ENCODE data around the gene BRINP1.

DNA sequence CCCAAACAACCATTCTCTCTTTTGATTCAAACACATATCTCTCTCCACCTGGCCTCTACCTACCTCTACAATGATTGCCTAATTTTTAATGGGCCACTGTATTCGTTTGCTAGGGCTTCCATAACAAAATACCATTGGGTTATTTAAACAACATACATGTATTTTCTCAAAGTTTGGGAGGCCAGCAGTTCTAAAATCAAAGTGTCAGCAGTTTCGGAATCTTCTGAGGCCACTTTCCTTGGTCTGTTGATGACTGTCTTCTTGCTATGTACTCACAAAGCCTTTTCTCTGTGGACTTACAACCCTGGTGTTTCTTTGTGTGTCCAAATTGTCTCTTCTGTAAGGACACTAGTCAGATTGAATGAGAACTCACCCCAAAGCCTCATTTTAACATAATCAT is 214.7 kb downstream of the BRINP1 start:
- TF ChIP-seq EP300 (IDR thresholded peaks at IDR 0.05), result no peak
- TF ChIP-seq, protein P1, sequence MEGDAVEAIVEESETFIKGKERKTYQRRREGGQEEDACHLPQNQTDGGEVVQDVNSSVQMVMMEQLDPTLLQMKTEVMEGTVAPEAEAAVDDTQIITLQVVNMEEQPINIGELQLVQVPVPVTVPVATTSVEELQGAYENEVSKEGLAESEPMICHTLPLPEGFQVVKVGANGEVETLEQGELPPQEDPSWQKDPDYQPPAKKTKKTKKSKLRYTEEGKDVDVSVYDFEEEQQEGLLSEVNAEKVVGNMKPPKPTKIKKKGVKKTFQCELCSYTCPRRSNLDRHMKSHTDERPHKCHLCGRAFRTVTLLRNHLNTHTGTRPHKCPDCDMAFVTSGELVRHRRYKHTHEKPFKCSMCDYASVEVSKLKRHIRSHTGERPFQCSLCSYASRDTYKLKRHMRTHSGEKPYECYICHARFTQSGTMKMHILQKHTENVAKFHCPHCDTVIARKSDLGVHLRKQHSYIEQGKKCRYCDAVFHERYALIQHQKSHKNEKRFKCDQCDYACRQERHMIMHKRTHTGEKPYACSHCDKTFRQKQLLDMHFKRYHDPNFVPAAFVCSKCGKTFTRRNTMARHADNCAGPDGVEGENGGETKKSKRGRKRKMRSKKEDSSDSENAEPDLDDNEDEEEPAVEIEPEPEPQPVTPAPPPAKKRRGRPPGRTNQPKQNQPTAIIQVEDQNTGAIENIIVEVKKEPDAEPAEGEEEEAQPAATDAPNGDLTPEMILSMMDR (IDR thresholded peaks at IDR 0.05), result no peak
- no peak for TF ChIP-seq POLR2A (IDR thresholded peaks at IDR 0.05)

Measured in tibial nerve (tissue), 4 donors.